Measurements from ENCODE around the gene WDR43. TPM values are rescaled to one million over a fixed set of nuclear protein-coding genes. Genes with fewer than 3 reads are reported as not detected.

WDR43 gene
- total RNA-seq, 1 experiment from 2014 or later = 86.5 TPM

DNA sequence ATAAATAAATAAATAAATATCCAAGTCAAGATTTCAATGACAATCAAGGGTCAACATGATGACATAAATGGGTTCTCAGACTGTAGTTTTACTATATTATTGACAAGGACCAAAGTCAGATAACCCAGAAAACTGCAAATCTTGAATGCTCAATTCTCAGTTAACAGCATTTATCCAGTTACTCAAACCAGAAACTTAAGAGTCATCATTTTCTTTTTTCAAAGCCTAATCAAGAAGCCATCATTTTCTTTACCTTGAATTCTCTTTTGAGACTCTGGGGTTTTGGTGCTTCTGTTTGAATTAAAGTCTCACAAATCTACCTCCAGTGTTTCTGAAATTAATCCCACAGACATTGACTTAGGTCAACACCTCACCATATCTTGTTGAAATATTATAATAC is 38.5 kb upstream of the WDR43 start:
- no peak for TF ChIP-seq SIN3A (IDR thresholded peaks at IDR 0.05; ENCODE audit: borderline replicate concordance, insufficient read depth, low read depth, low read length)
- intact Hi-C loops (cut with micrococcal nuclease; ENCODE audit: unreplicated experiment) = no loop called here
- CTCF ChIA-PET = no interaction called here

DNA sequence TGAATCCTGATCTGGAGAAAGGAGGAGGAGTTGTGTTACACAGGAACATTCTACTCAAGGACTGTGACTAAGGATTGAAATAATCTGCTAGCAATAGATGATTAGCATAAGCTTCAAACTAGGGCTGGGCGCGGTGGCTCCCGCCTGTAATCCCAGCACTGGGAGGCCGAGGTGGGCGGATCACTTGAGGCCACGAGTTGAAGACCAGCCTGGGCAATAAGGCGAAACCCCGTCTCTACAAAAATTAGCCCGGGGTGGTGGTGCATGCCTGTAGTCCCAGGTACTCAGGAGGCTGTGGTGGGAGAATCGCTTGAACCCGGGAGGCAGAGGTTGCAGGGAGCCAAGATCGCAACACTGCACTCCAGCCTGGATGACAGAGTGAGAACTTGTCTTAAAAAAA is 25.9 kb upstream of the WDR43 start:
- intact Hi-C loops (cut with micrococcal nuclease; ENCODE audit: unreplicated experiment) = no loop called here
- BruUV-seq (replicated peaks) = no TSS peak
- H3K36me3 ChIP-seq (ENCODE audit: control insufficient read depth, insufficient read depth, low read length) = peaks cover 7% of the 10 kb centered on the region; the same call in 1 of the 2 replicates
- H3K27ac ChIP-seq (ENCODE audit: low read length) = no peak overlapping the region
- CTCF ChIA-PET = no interaction called here
- in situ Hi-C loops (cut with HindIII; ENCODE audit: low pct_unique_long_range_greater_than_20kb, low sequenced_read_pairs) = no loop called here
- peak overlapping the region; percentile 85 to 95 for H3K4me3 ChIP-seq (ENCODE audit: low read depth in 2 of 2, low read length in 2 of 2)
- TF ChIP-seq, protein P1, sequence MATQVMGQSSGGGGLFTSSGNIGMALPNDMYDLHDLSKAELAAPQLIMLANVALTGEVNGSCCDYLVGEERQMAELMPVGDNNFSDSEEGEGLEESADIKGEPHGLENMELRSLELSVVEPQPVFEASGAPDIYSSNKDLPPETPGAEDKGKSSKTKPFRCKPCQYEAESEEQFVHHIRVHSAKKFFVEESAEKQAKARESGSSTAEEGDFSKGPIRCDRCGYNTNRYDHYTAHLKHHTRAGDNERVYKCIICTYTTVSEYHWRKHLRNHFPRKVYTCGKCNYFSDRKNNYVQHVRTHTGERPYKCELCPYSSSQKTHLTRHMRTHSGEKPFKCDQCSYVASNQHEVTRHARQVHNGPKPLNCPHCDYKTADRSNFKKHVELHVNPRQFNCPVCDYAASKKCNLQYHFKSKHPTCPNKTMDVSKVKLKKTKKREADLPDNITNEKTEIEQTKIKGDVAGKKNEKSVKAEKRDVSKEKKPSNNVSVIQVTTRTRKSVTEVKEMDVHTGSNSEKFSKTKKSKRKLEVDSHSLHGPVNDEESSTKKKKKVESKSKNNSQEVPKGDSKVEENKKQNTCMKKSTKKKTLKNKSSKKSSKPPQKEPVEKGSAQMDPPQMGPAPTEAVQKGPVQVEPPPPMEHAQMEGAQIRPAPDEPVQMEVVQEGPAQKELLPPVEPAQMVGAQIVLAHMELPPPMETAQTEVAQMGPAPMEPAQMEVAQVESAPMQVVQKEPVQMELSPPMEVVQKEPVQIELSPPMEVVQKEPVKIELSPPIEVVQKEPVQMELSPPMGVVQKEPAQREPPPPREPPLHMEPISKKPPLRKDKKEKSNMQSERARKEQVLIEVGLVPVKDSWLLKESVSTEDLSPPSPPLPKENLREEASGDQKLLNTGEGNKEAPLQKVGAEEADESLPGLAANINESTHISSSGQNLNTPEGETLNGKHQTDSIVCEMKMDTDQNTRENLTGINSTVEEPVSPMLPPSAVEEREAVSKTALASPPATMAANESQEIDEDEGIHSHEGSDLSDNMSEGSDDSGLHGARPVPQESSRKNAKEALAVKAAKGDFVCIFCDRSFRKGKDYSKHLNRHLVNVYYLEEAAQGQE (IDR thresholded peaks at IDR 0.05; ENCODE audit: insufficient read depth in 1 of 2, low read depth in 2 of 2, low read length in 1 of 2) = no peak
- TF ChIP-seq, protein P2, sequence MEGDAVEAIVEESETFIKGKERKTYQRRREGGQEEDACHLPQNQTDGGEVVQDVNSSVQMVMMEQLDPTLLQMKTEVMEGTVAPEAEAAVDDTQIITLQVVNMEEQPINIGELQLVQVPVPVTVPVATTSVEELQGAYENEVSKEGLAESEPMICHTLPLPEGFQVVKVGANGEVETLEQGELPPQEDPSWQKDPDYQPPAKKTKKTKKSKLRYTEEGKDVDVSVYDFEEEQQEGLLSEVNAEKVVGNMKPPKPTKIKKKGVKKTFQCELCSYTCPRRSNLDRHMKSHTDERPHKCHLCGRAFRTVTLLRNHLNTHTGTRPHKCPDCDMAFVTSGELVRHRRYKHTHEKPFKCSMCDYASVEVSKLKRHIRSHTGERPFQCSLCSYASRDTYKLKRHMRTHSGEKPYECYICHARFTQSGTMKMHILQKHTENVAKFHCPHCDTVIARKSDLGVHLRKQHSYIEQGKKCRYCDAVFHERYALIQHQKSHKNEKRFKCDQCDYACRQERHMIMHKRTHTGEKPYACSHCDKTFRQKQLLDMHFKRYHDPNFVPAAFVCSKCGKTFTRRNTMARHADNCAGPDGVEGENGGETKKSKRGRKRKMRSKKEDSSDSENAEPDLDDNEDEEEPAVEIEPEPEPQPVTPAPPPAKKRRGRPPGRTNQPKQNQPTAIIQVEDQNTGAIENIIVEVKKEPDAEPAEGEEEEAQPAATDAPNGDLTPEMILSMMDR (IDR thresholded peaks at IDR 0.05) = no peak
- no peak for TF ChIP-seq TCF7L2 (IDR thresholded peaks at IDR 0.05; ENCODE audit: low read depth, low read length)
- no peak for TF ChIP-seq POLR2AphosphoS5 (IDR thresholded peaks at IDR 0.05; ENCODE audit: low read depth, low read length)
- no peak for TF ChIP-seq SIN3A (IDR thresholded peaks at IDR 0.05; ENCODE audit: borderline replicate concordance, insufficient read depth, low read depth, low read length)
- DNase-seq (ENCODE audit: low read depth, low spot score) (no peak), ATAC-seq (no peak)
- POLR2A ChIA-PET = no interaction called here
- H3K9me3 ChIP-seq (ENCODE audit: control insufficient read depth, insufficient read depth, low read depth, low read length) = no peaks in the 10 kb centered on the region
- peaks cover 10% of the 10 kb centered on the region; the same call in 1 of the 2 replicates for H3K4me1 ChIP-seq (ENCODE audit: control insufficient read depth, insufficient read depth, low read length)
- H3K27me3 ChIP-seq (ENCODE audit: control insufficient read depth, insufficient read depth, low read length) = no peaks in the 10 kb centered on the region

More for the DNA sequence above, 38.5 kb upstream of the WDR43 start:
- POLR2A ChIA-PET = no interaction called here
- ATAC-seq (no peak), DNase-seq (ENCODE audit: low read depth, low spot score) (no peak)
- Histone ChIP-seq H3K36me3 (ENCODE audit: control insufficient read depth, insufficient read depth, low read length) (no peaks in the 10 kb centered on the region), H3K27me3 (ENCODE audit: control insufficient read depth, insufficient read depth, low read length) (no peaks in the 10 kb centered on the region), H3K9me3 (ENCODE audit: control insufficient read depth, insufficient read depth, low read depth, low read length) (no peaks in the 10 kb centered on the region), H3K4me1 (ENCODE audit: control insufficient read depth, insufficient read depth, low read length) (no peaks in the 10 kb centered on the region), H3K4me3 (ENCODE audit: low read depth in 2 of 2, low read length in 2 of 2) (no peak overlapping the region), H3K27ac (ENCODE audit: low read length) (no peak overlapping the region)
- no TSS peak for BruUV-seq (replicated peaks)
- in situ Hi-C loops (cut with HindIII; ENCODE audit: low pct_unique_long_range_greater_than_20kb, low sequenced_read_pairs) = no loop called here

DNA sequence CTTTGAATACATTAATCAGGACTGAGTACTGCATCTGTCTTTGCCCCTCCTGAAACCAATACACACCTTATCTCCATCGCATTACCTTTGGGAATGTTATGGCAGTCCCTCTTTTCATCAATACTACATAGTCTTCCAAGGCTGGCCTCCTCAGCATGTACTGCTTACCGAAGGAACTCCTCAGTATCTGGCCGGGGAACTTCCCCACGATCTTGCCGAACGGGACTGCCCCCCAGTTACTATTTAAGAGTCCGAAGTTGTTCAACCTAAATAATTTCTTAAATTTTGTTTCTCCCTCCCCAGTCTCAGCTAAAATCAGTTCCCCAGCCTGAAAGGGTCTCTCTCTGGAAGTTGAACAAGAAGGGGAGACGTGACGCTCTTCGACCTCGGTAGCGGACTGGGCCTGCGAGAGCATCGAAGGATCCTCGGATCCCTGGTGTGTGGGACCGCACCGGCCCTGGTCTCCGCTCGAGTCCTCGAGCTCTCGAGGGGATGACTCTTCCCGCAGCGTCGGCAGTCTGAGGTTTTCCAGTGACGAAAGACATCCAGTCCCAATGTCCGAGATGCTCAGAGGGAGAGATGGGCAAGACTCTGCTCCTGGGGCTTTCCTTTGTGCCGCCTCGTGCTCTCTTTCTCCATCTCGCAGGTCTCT is 24.8 kb upstream of the WDR43 start:
- BruUV-seq (replicated peaks) = no TSS peak
- POLR2A ChIA-PET = no interaction called here
- in situ Hi-C loops (cut with HindIII; ENCODE audit: low pct_unique_long_range_greater_than_20kb, low sequenced_read_pairs) = no loop called here
- DNase-seq (ENCODE audit: low read depth, low spot score) (no peak), ATAC-seq (peak; percentile 73)
- Histone ChIP-seq H3K27me3 (ENCODE audit: control insufficient read depth, insufficient read depth, low read length) (no peaks in the 10 kb centered on the region), H3K9me3 (ENCODE audit: control insufficient read depth, insufficient read depth, low read depth, low read length) (no peaks in the 10 kb centered on the region), H3K36me3 (ENCODE audit: control insufficient read depth, insufficient read depth, low read length) (peaks cover 7% of the 10 kb centered on the region; the same call in 1 of the 2 replicates), H3K27ac (ENCODE audit: low read length) (peak overlapping the region; percentile 89), H3K4me1 (ENCODE audit: control insufficient read depth, insufficient read depth, low read length) (peaks cover 10% of the 10 kb centered on the region; the same call in 1 of the 2 replicates), H3K4me3 (ENCODE audit: low read depth in 2 of 2, low read length in 2 of 2) (peak overlapping the region; percentile 85 to 95)
- CTCF ChIA-PET = no interaction called here
- intact Hi-C loops (cut with micrococcal nuclease; ENCODE audit: unreplicated experiment) = no loop called here
- TF ChIP-seq POLR2AphosphoS5 (IDR thresholded peaks at IDR 0.05; ENCODE audit: low read depth, low read length) = no peak
- TF ChIP-seq, protein P1 (IDR thresholded peaks at IDR 0.05; ENCODE audit: insufficient read depth in 1 of 2, low read depth in 2 of 2, low read length in 1 of 2) = 0 out of 4 replicates have a peak, but pooled peaks of 1 of the 2 experiments have one; percentile 9
